Cardiac muscle cell (in vitro differentiated cells and primary cell): ENCODE results near the gene DUSP6. TPM values are rescaled to one million over a fixed set of nuclear protein-coding genes. Genes with fewer than 3 reads are reported as not detected.

Source experiments
- DNase-seq, 2 donors: peaks; one replicate each; pipeline versions ENCODE4 v3.0.0 to v3.0.0-alpha.2; 2010 to 2017; ENCODE audit warnings: low read depth in 1 of 2, low spot score in 1 of 2
- H3K27ac ChIP-seq: fragments of 200-600 bp; sonication (generic); 2 replicates; pipeline ENCODE4 v1.5.1; 2016
- H3K27me3 ChIP-seq: fragments of 200-600 bp; sonication (generic); 2 replicates; pipeline ENCODE4 v1.6.0; 2016; ENCODE audit warnings: control low read depth
- H3K36me3 ChIP-seq: fragments of 200-600 bp; sonication (generic); 2 replicates; pipeline ENCODE4 v1.5.1; 2016; ENCODE audit warnings: control low read depth
- H3K4me1 ChIP-seq: fragments of 200-600 bp; sonication (generic); 2 replicates; pipeline ENCODE4 v1.8.1; 2017; ENCODE audit warnings: low read depth, mild to moderate bottlenecking, mixed run types
- H3K4me3 ChIP-seq: fragments of 200-600 bp; sonication (generic); 2 replicates; pipeline ENCODE4 v1.5.1; 2016; ENCODE audit warnings: mild to moderate bottlenecking
- H3K9me3 ChIP-seq: fragments of 200-600 bp; sonication (generic); 2 replicates; pipeline ENCODE4 v1.5.1; 2017; ENCODE audit warnings: low read depth, mild to moderate bottlenecking, control low read depth
- CTCF ChIP-seq: IDR thresholded peaks from 2 replicates; pipeline ENCODE4 v1.5.1; 2012; ENCODE audit warnings: low read depth, mild to moderate bottlenecking, low read length
- polyA plus RNA-seq: library from polyadenylated mRNA; unstranded; fragments of >200 nt; fragmentation: Nextera tagmentation; extraction: Ambion mirVana; gene quantifications from 2 replicates; pipeline ENCODE4 v1.2.1, GENCODE V29; 2016
- total RNA-seq: library from RNA; depleted of rRNA; stranded (reverse); fragments of >200 nt; gene quantifications from 2 replicates; pipeline ENCODE4 v1.2.3, GENCODE V29; 2016

Gene DUSP6
- total and polyA plus RNA-seq, 2 experiments from 2014 or later, result 191 to 200 TPM

DNA sequence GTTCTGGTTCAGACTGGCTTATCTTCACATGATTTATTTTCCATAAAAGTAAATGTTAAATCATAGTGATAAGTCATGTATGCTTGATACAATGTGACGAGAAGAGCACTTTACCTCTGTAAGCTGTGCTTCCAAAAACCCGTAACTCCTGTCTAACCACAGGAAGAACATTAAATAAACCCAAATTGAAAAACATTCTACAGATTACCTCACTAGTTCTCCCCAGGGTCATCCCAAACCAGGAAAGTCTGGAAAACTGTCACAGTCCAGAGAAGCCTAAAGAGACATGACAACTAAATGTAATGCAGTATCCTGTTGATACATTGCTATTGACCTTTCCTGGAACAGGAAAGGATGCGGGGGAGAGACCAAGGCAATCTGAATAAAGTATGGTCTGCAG, 32.5 kb upstream of the DUSP6 start:
- Histone ChIP-seq H3K9me3 (no peaks in the 10 kb centered on the region), H3K27me3 (no peaks in the 10 kb centered on the region), H3K4me1 (peaks cover 49% of the 10 kb centered on the region), H3K27ac (peak overlapping the region; percentile 89), H3K36me3 (no peaks in the 10 kb centered on the region), H3K4me3 (no peak overlapping the region)
- no peak for DNase-seq
- TF ChIP-seq CTCF, result no peak

DNA sequence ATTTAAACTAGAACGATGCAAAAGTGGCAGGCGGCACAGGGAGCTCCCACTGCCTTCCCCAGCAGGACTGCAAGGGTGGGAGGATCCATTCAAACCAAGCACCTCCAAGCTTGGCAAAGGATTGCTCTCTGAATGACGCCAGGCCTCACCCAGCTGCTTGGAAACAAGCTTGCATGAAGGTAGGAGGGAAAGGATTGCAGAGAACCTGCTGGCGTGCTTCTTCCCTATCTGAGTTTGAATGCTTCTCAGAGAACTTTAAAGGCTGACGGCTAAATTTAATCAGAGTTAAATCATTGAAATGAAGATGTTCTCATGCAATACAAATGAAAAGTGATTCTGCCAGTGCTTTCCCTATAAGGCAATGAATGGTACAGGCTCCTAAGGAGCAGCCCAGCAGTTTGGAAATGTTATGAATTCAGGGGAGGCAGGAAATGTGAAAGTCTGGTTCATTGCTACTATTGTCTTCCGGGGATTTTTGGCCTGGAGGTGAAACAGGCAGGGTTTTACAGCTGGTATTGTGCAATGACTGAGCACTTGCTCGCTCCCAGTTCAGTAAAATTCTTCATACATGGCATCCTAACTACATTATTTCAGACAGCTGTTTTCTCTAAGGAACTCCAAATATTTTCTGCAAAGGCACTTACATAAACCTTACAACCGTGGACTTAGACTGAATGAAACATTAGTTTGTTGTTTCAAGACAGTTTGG, 31.9 kb upstream of the DUSP6 start:
- Histone ChIP-seq H3K4me3 (no peak overlapping the region), H3K36me3 (no peaks in the 10 kb centered on the region), H3K27ac (peak overlapping the region; percentile 89), H3K27me3 (no peaks in the 10 kb centered on the region), H3K9me3 (no peaks in the 10 kb centered on the region), H3K4me1 (peaks cover 48% of the 10 kb centered on the region)
- peak; percentile 36 to 96 for DNase-seq
- no peak for TF ChIP-seq CTCF

DNA sequence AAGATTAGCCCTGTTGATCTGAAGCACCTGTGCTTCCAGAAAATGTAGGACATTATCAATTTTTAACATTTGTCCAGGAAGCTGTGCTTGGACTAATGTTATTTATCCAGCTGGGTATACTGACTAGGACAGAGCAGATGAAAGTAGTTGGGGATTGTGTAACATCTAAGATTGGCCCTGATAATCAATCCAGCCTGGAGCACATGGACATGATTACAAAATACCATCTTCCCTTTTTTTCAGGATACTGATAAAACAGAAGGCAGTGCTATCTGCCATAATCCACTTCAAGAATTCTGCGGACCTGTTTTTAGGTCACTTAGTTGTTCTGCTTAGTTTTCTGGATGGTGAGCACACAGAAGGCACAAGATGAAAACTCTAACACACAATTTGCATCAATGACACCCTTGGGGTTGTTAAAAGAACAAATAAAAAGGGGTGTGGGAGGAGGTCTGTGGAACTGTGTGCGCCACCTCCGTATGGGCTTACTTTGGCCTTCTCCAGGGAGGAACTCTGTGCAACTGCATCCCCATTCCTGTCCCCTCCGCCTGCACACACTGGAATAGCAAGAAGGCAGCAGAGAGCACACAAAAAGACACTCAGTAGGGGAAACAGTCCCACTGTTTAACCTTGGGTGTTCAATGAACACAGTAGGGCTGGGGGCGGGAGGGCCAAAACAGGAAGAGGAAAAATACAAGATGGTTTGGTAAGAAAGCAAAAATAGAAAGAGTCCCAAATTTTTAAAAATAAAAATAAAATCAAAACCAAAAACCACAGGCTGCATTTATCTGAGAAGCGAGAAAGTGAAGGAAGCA, 31.1 kb upstream of the DUSP6 start:
- H3K9me3 ChIP-seq, result no peaks in the 10 kb centered on the region
- H3K4me1 ChIP-seq, result peaks cover 52% of the 10 kb centered on the region
- no peak for DNase-seq
- TF ChIP-seq CTCF, result no peak
- no peaks in the 10 kb centered on the region for H3K27me3 ChIP-seq
- peak overlapping the region; percentile 89 for H3K27ac ChIP-seq
- H3K36me3 ChIP-seq, result no peaks in the 10 kb centered on the region
- no peak overlapping the region for H3K4me3 ChIP-seq

DNA sequence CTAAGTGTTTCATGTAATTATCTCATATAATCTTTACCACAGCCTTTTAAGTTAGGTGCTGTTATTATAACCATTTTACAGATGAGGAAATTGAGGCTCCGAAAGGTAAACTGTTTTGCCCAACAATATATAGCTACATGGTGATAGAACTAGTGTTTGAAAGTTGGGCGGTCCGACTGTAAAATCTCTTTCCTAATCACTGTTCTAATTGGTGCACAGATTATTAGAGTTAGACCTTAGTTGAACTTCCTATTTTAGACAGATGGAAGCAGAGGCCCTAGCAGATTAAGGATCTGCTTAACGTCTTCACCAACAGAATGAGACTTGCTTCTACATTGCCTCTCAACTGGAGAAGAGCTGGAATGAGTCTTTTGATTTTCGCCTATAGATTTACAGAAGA, 30.0 kb upstream of the DUSP6 start:
- Histone ChIP-seq H3K27ac (no peak overlapping the region), H3K9me3 (no peaks in the 10 kb centered on the region), H3K36me3 (no peaks in the 10 kb centered on the region), H3K4me1 (peaks cover 52% of the 10 kb centered on the region), H3K4me3 (no peak overlapping the region), H3K27me3 (no peaks in the 10 kb centered on the region)
- no peak for TF ChIP-seq CTCF
- DNase-seq, result no peak

DNA sequence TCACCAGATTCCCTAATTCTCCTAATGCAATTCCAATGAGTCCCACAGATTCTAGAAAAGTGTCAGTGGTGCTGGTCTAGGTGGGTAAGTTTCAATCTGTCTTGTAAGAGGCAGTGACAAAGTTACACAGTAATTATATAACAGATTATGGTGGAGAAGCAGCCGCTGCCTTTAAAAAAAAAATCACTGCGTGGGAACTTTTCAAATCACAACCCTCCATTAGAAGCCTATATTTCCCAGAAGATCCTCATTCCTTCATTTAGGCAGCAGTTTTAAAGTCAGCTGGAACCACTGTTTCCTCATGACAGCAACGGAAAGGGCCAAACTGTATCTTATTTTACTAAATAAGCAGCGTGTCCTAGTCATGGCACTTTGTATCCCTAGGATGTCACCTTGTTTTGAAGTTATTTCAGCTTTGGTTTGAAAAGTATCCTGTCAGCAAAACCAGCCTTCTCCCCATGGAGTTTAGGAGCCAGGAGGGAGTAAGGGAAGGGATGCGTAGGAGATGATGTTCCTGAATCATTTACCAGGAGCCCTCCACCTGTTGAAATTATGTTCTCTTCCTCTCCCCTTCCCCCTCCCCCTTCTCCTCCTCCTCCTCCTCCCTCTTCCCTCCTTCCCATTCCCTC, 27.7 kb upstream of the DUSP6 start:
- Histone ChIP-seq H3K27ac (peak overlapping the region; percentile 30), H3K36me3 (no peaks in the 10 kb centered on the region), H3K27me3 (no peaks in the 10 kb centered on the region), H3K4me1 (peaks cover 34% of the 10 kb centered on the region), H3K9me3 (no peaks in the 10 kb centered on the region), H3K4me3 (no peak overlapping the region)
- no peak for DNase-seq
- TF ChIP-seq CTCF, result no peak
